Osteocyte (in vitro differentiated cells): Measurements from ENCODE around the gene ASS1. TPM values are rescaled to one million over a fixed set of nuclear protein-coding genes. Genes with fewer than 3 reads are reported as not detected.

Experiments
- DNase-seq: peaks from one replicate; pipeline ENCODE4 v3.0.0; 2021; ENCODE audit warnings: mixed read lengths; ENCODE audit not compliant: unreplicated experiment; ENCODE audit errors: extremely low spot score
- H3K27ac Mint-ChIP-seq: one replicate; pipeline ENCODE4 v1.8.0; 2021; ENCODE audit warnings: mild to moderate bottlenecking, mixed read lengths; ENCODE audit not compliant: unreplicated experiment
- H3K27me3 Mint-ChIP-seq: one replicate; pipeline ENCODE4 v1.8.0; 2021; ENCODE audit warnings: mixed read lengths; ENCODE audit not compliant: unreplicated experiment
- H3K36me3 Mint-ChIP-seq: one replicate; pipeline ENCODE4 v1.8.0; 2021; ENCODE audit warnings: mixed read lengths; ENCODE audit not compliant: unreplicated experiment
- H3K4me1 Mint-ChIP-seq: one replicate; pipeline ENCODE4 v1.8.0; 2021; ENCODE audit warnings: mixed read lengths; ENCODE audit not compliant: unreplicated experiment
- H3K4me3 Mint-ChIP-seq: one replicate; pipeline ENCODE4 v1.8.0; 2021; ENCODE audit warnings: mild to moderate bottlenecking, moderate library complexity, mixed read lengths; ENCODE audit not compliant: unreplicated experiment
- H3K9me3 Mint-ChIP-seq: one replicate; pipeline ENCODE4 v1.8.0; 2021; ENCODE audit warnings: mixed read lengths; ENCODE audit not compliant: unreplicated experiment
- total RNA-seq: library from RNA; stranded (reverse); gene quantifications from 2 replicates; pipeline ENCODE4 v1.2.1, GENCODE V29; 2021
- TF ChIP-seq, protein P1 (sequence below): fragments of 200-600 bp; sonication (generic); IDR thresholded peaks from 2 replicates; pipeline ENCODE4 v1.5.0; 2021; ENCODE audit warnings: antibody characterized with exemption, mild to moderate bottlenecking, moderate library complexity

ASS1 gene
- total RNA-seq, 1 donor from 2014 or later, result 219 TPM

DNA sequence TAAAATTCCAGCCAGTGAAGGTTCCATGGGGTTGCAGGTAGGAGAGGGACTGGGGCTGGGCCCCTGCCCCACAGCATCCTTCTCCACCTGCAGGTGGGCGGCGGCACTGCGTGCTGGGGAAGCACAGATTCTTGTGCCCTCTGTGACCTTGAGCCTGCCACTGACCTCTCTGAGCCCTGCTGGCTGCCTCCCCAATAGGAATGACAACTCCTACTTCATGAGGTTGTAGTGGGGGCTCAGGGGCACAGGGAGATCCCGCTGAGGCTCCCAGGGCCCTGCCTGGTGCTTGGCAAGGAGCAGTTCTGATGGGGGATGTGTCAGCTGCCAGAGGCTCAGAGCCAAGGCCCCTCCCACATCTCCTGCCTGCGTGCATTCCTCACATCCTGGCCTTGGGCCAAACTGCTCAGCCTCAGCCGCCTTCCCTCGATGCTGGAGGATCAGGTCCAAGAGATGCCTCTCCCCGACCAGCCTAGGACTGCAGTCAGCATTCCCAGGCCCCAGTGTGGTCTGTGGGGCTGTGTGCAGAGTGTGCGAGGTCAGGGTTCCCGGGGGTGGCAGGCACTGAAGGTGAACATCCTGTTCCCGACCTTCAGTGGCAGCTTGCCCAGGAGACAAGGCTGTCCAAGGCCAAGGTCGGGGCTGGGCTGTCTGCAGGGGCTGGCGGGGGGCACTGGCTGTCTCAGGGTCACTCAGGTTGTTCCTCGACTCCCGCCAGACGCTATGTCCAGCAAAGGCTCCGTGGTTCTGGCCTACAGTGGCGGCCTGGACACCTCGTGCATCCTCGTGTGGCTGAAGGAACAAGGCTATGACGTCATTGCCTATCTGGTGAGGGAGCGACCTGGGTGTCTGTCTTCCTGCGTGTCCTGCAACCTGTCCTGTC is 7.0 kb downstream of the ASS1 start:
- TF ChIP-seq, protein P1, sequence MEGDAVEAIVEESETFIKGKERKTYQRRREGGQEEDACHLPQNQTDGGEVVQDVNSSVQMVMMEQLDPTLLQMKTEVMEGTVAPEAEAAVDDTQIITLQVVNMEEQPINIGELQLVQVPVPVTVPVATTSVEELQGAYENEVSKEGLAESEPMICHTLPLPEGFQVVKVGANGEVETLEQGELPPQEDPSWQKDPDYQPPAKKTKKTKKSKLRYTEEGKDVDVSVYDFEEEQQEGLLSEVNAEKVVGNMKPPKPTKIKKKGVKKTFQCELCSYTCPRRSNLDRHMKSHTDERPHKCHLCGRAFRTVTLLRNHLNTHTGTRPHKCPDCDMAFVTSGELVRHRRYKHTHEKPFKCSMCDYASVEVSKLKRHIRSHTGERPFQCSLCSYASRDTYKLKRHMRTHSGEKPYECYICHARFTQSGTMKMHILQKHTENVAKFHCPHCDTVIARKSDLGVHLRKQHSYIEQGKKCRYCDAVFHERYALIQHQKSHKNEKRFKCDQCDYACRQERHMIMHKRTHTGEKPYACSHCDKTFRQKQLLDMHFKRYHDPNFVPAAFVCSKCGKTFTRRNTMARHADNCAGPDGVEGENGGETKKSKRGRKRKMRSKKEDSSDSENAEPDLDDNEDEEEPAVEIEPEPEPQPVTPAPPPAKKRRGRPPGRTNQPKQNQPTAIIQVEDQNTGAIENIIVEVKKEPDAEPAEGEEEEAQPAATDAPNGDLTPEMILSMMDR, result peak; percentile 63
- peak overlapping the region; percentile 66 for H3K27ac Mint-ChIP-seq
- peaks cover 69% of the 10 kb centered on the region for H3K4me1 Mint-ChIP-seq
- H3K4me3 Mint-ChIP-seq, result no peak overlapping the region
- DNase-seq, result peak; percentile 97
- H3K9me3 Mint-ChIP-seq, result no peaks in the 10 kb centered on the region
- H3K36me3 Mint-ChIP-seq, result no peaks in the 10 kb centered on the region
- H3K27me3 Mint-ChIP-seq, result no peaks in the 10 kb centered on the region

DNA sequence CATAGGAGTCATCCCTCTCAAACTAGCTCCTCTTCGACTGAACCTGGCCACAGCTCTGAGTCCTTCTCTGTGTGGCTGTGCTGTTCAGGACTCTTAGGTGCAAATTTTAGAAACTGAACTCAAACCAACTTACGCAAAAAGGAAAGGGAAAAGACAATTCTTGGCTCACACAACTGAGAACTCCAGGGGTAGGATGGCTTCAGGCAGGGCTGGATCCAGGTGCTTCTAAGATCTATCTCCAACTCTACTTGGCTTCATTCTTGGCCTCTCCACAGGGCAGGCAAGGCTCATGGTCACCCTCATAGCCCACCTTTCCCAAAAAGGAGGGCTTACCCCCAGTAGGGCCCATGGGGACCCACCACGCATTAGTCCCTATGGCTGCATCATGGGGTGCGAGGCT is 8.1 kb downstream of the ASS1 start:
- no peaks in the 10 kb centered on the region for H3K9me3 Mint-ChIP-seq
- no peaks in the 10 kb centered on the region for H3K27me3 Mint-ChIP-seq
- peak overlapping the region; percentile 66 for H3K27ac Mint-ChIP-seq
- no peak for DNase-seq
- peaks cover 59% of the 10 kb centered on the region for H3K4me1 Mint-ChIP-seq
- TF ChIP-seq, protein P1, result no peak
- no peaks in the 10 kb centered on the region for H3K36me3 Mint-ChIP-seq
- H3K4me3 Mint-ChIP-seq, result no peak overlapping the region

DNA sequence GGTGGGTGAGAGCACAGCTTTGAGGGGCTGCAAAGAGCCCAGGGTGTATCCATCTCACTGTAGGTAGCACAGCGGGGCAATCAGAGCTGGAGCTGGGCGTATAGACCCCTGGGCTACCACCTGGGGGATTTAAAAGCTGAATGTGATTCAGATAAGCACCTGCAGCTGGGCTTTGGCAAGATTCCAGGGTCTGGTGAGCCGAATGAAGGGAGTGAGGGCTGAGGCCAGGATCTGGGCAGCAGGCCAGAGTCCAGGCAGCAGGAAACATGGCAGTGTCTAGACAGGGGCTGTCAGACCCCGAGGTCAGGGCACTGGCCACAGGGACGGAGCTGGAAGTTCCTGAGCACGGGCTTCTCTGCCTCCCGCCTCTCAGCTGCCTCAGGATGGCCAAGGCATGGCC is 8.7 kb downstream of the ASS1 start:
- Mint-ChIP-seq H3K27ac (no peak overlapping the region), H3K4me1 (peaks cover 52% of the 10 kb centered on the region), H3K27me3 (no peaks in the 10 kb centered on the region), H3K9me3 (no peaks in the 10 kb centered on the region), H3K4me3 (no peak overlapping the region), H3K36me3 (no peaks in the 10 kb centered on the region)
- DNase-seq, result no peak
- TF ChIP-seq, protein P1, result no peak

DNA sequence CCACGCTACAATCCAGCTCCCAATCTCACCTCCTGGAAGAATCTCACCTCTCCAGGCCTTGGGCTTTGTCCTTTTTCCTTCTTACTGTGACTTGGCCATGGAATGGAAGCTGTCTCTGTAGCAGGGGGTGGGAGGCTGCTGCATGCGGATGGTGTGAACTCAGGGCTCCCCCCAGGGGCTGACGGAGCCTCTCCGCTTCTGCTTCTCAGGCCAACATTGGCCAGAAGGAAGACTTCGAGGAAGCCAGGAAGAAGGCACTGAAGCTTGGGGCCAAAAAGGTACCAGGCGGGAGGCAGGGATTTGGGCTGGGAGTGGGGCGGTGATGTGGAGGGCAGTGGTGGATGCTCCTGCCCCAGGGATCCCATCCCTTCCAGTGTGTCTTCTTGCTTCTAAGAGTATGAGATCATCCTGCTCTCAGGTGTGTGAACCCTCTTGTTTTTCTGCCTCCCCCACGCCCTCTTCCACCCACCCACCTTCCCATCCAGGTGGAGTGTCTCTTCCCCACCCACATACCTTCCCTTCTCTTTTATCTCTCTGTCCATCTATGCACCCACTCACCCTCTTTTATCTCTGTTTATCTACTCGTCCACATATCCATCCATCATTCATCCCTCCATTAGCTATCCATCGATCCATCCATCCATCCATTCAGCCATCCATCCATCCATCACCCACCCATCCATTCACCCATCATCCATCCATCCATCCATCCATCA is 9.5 kb downstream of the ASS1 start:
- TF ChIP-seq, protein P1, result no peak
- no peak overlapping the region for H3K4me3 Mint-ChIP-seq
- H3K36me3 Mint-ChIP-seq, result peaks cover 5% of the 10 kb centered on the region
- DNase-seq, result no peak
- no peak overlapping the region for H3K27ac Mint-ChIP-seq
- H3K9me3 Mint-ChIP-seq, result no peaks in the 10 kb centered on the region
- H3K27me3 Mint-ChIP-seq, result no peaks in the 10 kb centered on the region
- peaks cover 46% of the 10 kb centered on the region for H3K4me1 Mint-ChIP-seq

DNA sequence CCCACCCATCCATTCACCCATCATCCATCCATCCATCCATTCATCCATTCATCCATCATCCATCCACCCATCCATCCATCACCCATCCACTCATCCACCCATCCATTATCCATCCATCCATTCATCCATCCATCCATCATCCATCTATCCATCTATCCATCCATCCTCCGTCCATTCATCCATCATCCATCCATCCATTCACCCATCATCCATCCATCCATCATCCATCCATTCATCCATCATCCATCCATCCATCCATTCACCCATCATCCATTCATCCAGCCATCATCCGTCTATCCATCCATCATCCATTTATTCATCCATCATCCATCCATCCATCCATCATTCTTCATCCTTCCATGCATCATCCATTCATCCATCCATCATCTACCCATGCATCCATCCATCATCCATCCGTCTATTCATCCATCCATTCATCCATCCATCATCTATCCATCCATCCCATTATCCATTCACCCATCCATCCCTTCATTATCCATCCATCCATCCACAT is 10.1 kb downstream of the ASS1 start:
- H3K27ac Mint-ChIP-seq, result no peak overlapping the region
- DNase-seq, result no peak
- TF ChIP-seq, protein P1, result no peak
- H3K9me3 Mint-ChIP-seq, result no peaks in the 10 kb centered on the region
- peaks cover 41% of the 10 kb centered on the region for H3K4me1 Mint-ChIP-seq
- no peaks in the 10 kb centered on the region for H3K27me3 Mint-ChIP-seq
- H3K4me3 Mint-ChIP-seq, result no peak overlapping the region
- peaks cover 5% of the 10 kb centered on the region for H3K36me3 Mint-ChIP-seq
